B cell (primary cell): ENCODE data around the gene CACNG8. TPM values are rescaled to one million over a fixed set of nuclear protein-coding genes. Genes with fewer than 3 reads are reported as not detected.

Experiments used
- ATAC-seq: fragments of 200-7000 bp; cut with Tn5 transposase; one replicate; pipeline ENCODE4 v1.10.0; 2021; ENCODE audit warnings: low read depth, mild to moderate bottlenecking, moderate number of reproducible peaks, moderate library complexity
- CTCF ChIA-PET: fragments of 350-600 bp; sonication (Branson Sonifier 250); formaldehyde crosslinking; loops from one replicate; lab custom pipeline; 2021; ENCODE audit warnings: antibody characterized with exemption, inconsistent platforms; lab: Charles Lee
- POLR2A ChIA-PET: fragments of 350-600 bp; sonication (Branson Sonifier 250); formaldehyde crosslinking; loops from one replicate; lab custom pipeline; 2021; ENCODE audit warnings: antibody characterized with exemption; lab: Charles Lee
- DNase-seq: peaks from one replicate; pipeline ENCODE4 v3.0.0; 2013
- H2AFZ ChIP-seq: 2 replicates; pipeline ENCODE4 v1.6.1; 2012; ENCODE audit warnings: mild to moderate bottlenecking, low read depth, low read length; ENCODE audit not compliant: insufficient read depth, poor library complexity, severe bottlenecking
- H3K27ac ChIP-seq, 2 donors: 1 replicate in 1 of 2; 2 replicates in 1 of 2; pipeline ENCODE4 v1.5.1; 2012 to 2013; ENCODE audit warnings: low read length in 2 of 2, mild to moderate bottlenecking in 2 of 2, moderate library complexity in 1 of 2
- H3K27me3 ChIP-seq, 4 experiments: fragments of 200-600 bp in 1 of 4; sonication (generic) in 1 of 4; replicated peaks in 1 of 4; 1 replicate in 2 of 4; 2 replicates in 2 of 4; pipeline versions ENCODE4 v1.6.1 to v1.7.0; 2013 to 2016; ENCODE audit warnings: low read length in 3 of 4, mild to moderate bottlenecking in 2 of 4, mixed read lengths in 1 of 4, moderate library complexity in 1 of 4; ENCODE audit not compliant: insufficient read depth in 4 of 4, control insufficient read depth in 3 of 4; ENCODE audit errors: control extremely low read depth in 1 of 4
- H3K36me3 ChIP-seq, 2 experiments: replicated peaks in 1 of 2; 1 replicate in 1 of 2; 2 replicates in 1 of 2; pipeline versions ENCODE4 v1.6.1 to v1.7.1; 2013; ENCODE audit warnings: low read length in 1 of 2; ENCODE audit not compliant: insufficient read depth in 2 of 2, control insufficient read depth in 1 of 2; ENCODE audit errors: control extremely low read depth in 1 of 2, extremely low read depth in 1 of 2
- H3K4me1 ChIP-seq, 2 donors: fragments of 200-600 bp in 1 of 2; sonication (generic) in 1 of 2; 1 replicate in 1 of 2; 2 replicates in 1 of 2; pipeline versions ENCODE4 v1.5.1 to v1.6.1; 2013 to 2017; ENCODE audit warnings: low read length in 2 of 2; ENCODE audit not compliant: control insufficient read depth in 2 of 2, insufficient read depth in 2 of 2
- H3K4me2 ChIP-seq: replicated peaks from 2 replicates; pipeline ENCODE3; 2012; ENCODE audit warnings: mild to moderate bottlenecking, low read depth, low read length; ENCODE audit not compliant: poor library complexity, severe bottlenecking
- H3K4me3 ChIP-seq, 5 experiments: fragments of 200-600 bp in 1 of 5; sonication (generic) in 1 of 5; 1 replicate in 3 of 5; 2 replicates in 2 of 5; pipeline versions ENCODE4 v1.5.1 to v1.7.0; 2011 to 2016; ENCODE audit warnings: low read length in 4 of 5, mild to moderate bottlenecking in 4 of 5, low read depth in 2 of 5, control low read depth in 1 of 5, moderate library complexity in 1 of 5; ENCODE audit not compliant: insufficient read depth in 1 of 5; ENCODE audit errors: control extremely low read depth in 1 of 5, extremely low read depth in 1 of 5
- H3K79me2 ChIP-seq: fragments of 200-600 bp; sonication (generic); one replicate; pipeline ENCODE4 v1.6.0; 2016; ENCODE audit warnings: low read length; ENCODE audit not compliant: control insufficient read depth, insufficient read depth
- H3K9ac ChIP-seq: fragments of 200-600 bp; sonication (generic); 2 replicates; pipeline ENCODE4 v1.6.1; 2017; ENCODE audit warnings: mild to moderate bottlenecking, low read length, moderate library complexity
- H3K9me3 ChIP-seq, 3 donors: one replicate each; pipeline versions ENCODE4 v1.6.1 to v1.7.1; 2013; ENCODE audit warnings: low read length in 2 of 3; ENCODE audit not compliant: control insufficient read depth in 2 of 3, insufficient read depth in 1 of 3; ENCODE audit errors: control extremely low read depth in 1 of 3
- H4K20me1 ChIP-seq: 2 replicates; pipeline ENCODE4 v1.6.0; 2012; ENCODE audit warnings: mild to moderate bottlenecking, low read length; ENCODE audit not compliant: insufficient read depth, control insufficient read depth, poor library complexity, severe bottlenecking
- H3K27ac Mint-ChIP-seq: one replicate; pipeline ENCODE4 v1.8.0; 2021; ENCODE audit warnings: mixed read lengths
- H3K27me3 Mint-ChIP-seq: one replicate; pipeline ENCODE4 v1.8.0; 2021; ENCODE audit warnings: mixed read lengths
- H3K4me1 Mint-ChIP-seq: one replicate; pipeline ENCODE4 v1.8.0; 2021; ENCODE audit warnings: mixed read lengths
- H3K4me3 Mint-ChIP-seq: one replicate; pipeline ENCODE4 v1.8.0; 2021; ENCODE audit warnings: mixed read lengths
- H3K9me3 Mint-ChIP-seq: one replicate; pipeline ENCODE4 v1.8.0; 2022; ENCODE audit warnings: mixed read lengths; ENCODE audit not compliant: insufficient read depth
- EZH2 ChIP-seq: IDR thresholded peaks from 2 replicates; pipeline ENCODE4 v1.6.1; 2012; ENCODE audit warnings: borderline replicate concordance, low read depth, mild to moderate bottlenecking, moderate library complexity, low read length; ENCODE audit not compliant: insufficient read depth, poor library complexity, severe bottlenecking
- WGBS: methylation state at CpG from one replicate; pipeline ENCODE4 v1.1.5; 2013; ENCODE audit warnings: missing lambda C conversion rate; ENCODE audit not compliant: insufficient coverage; 5-methylcytosine and 5-hydroxymethylcytosine counted together
- intact Hi-C: fragments of 100-400 bp; cut with micrococcal nuclease; formaldehyde crosslinking; loops from one replicate; pipeline ENCODE4 v1.10.0; 2022
- polyA plus RNA-seq: library from polyadenylated mRNA; depleted of rRNA; stranded (reverse); fragments of >200 nt; gene quantifications from 2 replicates; pipeline ENCODE4 v1.2.3, GENCODE V29; 2012
- total RNA-seq, 2 donors: library from RNA; stranded (reverse); fragments of 120-200 nt in 1 of 2; gene quantifications; 1 replicate in 1 of 2; 2 replicates in 1 of 2; pipeline versions ENCODE4 v1.2.3 to v1.2.4, GENCODE V29; 2013 to 2022
- TF ChIP-seq, protein P1 (sequence below): fragments of 200-600 bp; IDR thresholded peaks from one replicate; pipeline ENCODE4 v1.8.0; 2022; ENCODE audit warnings: antibody characterized with exemption, mild to moderate bottlenecking

Gene CACNG8
- total and polyA plus RNA-seq, 2 donors (not counting 1 experiment from before 2014, with no cell fraction given): not detected

- no peak overlapping the region for H3K4me2 ChIP-seq
- intact Hi-C loops: no loop called here
- H4K20me1 ChIP-seq: no peaks in the 10 kb centered on the region
Measured at GRCh38 chr19:54010474-54010873, 47.7 kb downstream of the CACNG8 start.

GRCh38 chr19:54011507-54012211, 48.9 kb downstream of the CACNG8 start:
- no peaks in the 10 kb centered on the region for H3K4me1 Mint-ChIP-seq

More at GRCh38 chr19:54010474-54010873, 47.7 kb downstream of the CACNG8 start:
- POLR2A ChIA-PET: no interaction called here
- no peak for TF ChIP-seq EZH2
- TF ChIP-seq, protein P1, sequence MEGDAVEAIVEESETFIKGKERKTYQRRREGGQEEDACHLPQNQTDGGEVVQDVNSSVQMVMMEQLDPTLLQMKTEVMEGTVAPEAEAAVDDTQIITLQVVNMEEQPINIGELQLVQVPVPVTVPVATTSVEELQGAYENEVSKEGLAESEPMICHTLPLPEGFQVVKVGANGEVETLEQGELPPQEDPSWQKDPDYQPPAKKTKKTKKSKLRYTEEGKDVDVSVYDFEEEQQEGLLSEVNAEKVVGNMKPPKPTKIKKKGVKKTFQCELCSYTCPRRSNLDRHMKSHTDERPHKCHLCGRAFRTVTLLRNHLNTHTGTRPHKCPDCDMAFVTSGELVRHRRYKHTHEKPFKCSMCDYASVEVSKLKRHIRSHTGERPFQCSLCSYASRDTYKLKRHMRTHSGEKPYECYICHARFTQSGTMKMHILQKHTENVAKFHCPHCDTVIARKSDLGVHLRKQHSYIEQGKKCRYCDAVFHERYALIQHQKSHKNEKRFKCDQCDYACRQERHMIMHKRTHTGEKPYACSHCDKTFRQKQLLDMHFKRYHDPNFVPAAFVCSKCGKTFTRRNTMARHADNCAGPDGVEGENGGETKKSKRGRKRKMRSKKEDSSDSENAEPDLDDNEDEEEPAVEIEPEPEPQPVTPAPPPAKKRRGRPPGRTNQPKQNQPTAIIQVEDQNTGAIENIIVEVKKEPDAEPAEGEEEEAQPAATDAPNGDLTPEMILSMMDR: no peak
- no CpG with 5 or more reads among the region's 6 CpGs for WGBS
- Mint-ChIP-seq H3K4me3 (no peak overlapping the region), H3K9me3 (no peaks in the 10 kb centered on the region), H3K27ac (no peak overlapping the region), H3K4me1 (no peaks in the 10 kb centered on the region), H3K27me3 (peaks cover 13% of the 10 kb centered on the region)
- Histone ChIP-seq H3K27me3 (no peaks in the 10 kb centered on the region), H3K27ac (no peak overlapping the region), H3K9ac (no peak overlapping the region), H2AFZ (no peak overlapping the region), H3K4me1 (no peaks in the 10 kb centered on the region), H3K79me2 (no peaks in the 10 kb centered on the region), H3K9me3 (peaks cover 0 to 14% (median 0%) of the 10 kb centered on the region in 3 donors), H3K4me3 (no peak overlapping the region), H3K36me3 (no peaks in the 10 kb centered on the region)
- ATAC-seq: no peak
- no peak for DNase-seq
- CTCF ChIA-PET: interaction anchor here (0.6 kb wide), 1 partner anchor 33 kb away, joined by 3 read pairs; no protein-coding TSS in a partner anchor

More at GRCh38 chr19:54011507-54012211, 48.9 kb downstream of the CACNG8 start:
- TF ChIP-seq EZH2: no peak
- TF ChIP-seq, protein P1: no peak
- CTCF ChIA-PET: interaction anchor here (0.8 to 1.5 kb wide), 2 partner anchors 14 to 159 kb away, joined by 3 to 4 read pairs; no protein-coding TSS in a partner anchor
- Histone ChIP-seq H3K27me3 (peaks cover 0 to 5% (median 0%) of the 10 kb centered on the region in 4 experiments), H2AFZ (no peak overlapping the region), H3K27ac (no peak overlapping the region), H3K9ac (no peak overlapping the region), H3K4me3 (no peak overlapping the region), H3K9me3 (peaks cover 0 to 14% (median 0%) of the 10 kb centered on the region in 3 donors), H4K20me1 (no peaks in the 10 kb centered on the region), H3K36me3 (no peaks in the 10 kb centered on the region), H3K4me2 (no peak overlapping the region), H3K4me1 (no peaks in the 10 kb centered on the region), H3K79me2 (no peaks in the 10 kb centered on the region)
- intact Hi-C loops: no loop called here
- ATAC-seq (no peak), DNase-seq (no peak)
- Mint-ChIP-seq H3K27ac (no peak overlapping the region), H3K4me3 (no peak overlapping the region), H3K9me3 (no peaks in the 10 kb centered on the region), H3K27me3 (peaks cover 13% of the 10 kb centered on the region)
- POLR2A ChIA-PET: no interaction called here
- 63% methylated on average over 34 of the region's 36 CpGs for WGBS
